ENCODE results near the gene LMAN1L.

LMAN1L gene

GRCh38 chr15:74831813-74832495 lies 19.3 kb downstream of the LMAN1L start:
- Histone ChIP-seq H3K36me3 (ENCODE audit: control insufficient read depth, low read length) (no peaks in the 10 kb centered on the region), H3K79me2 (ENCODE audit: control insufficient read depth, low read length) (no peaks in the 10 kb centered on the region), H3F3A (ENCODE audit: control insufficient read depth, insufficient read depth) (no peaks in the 10 kb centered on the region), H4K20me1 (ENCODE audit: control insufficient read depth, insufficient read depth, low read depth, low read length) (no peaks in the 10 kb centered on the region), H3K9me2 (replicated peaks; ENCODE audit: control insufficient read depth, low read length) (no peaks in the 10 kb centered on the region), H3K9me3 (ENCODE audit: control insufficient read depth, insufficient read depth, low read length) (no peaks in the 10 kb centered on the region), H3K4me3 (ENCODE audit: low read length) (no peak overlapping the region), H3K4me2 (ENCODE audit: low read length) (no peak overlapping the region), H3K27me3 (ENCODE audit: control insufficient read depth, low read length) (peaks cover 14% of the 10 kb centered on the region), H3K27ac (ENCODE audit: low read depth, low read length) (no peak overlapping the region), H3K4me1 (ENCODE audit: control insufficient read depth, low read length) (peaks cover 25% of the 10 kb centered on the region)
- no peak for TF ChIP-seq CTCF (IDR thresholded peaks at IDR 0.05; ENCODE audit: low read depth, low read length, poor library complexity, severe bottlenecking)
- no peak for TF ChIP-seq EZH2phosphoT487 (IDR thresholded peaks at IDR 0.05; ENCODE audit: borderline replicate concordance, low read length)

- Histone ChIP-seq H4K20me1 (ENCODE audit: control insufficient read depth, insufficient read depth, low read depth, low read length) (no peaks in the 10 kb centered on the region), H3K27me3 (ENCODE audit: control insufficient read depth, low read length) (peaks cover 11% of the 10 kb centered on the region), H3K4me1 (ENCODE audit: control insufficient read depth, low read length) (peaks cover 25% of the 10 kb centered on the region), H3K4me3 (ENCODE audit: low read length) (no peak overlapping the region), H3K36me3 (ENCODE audit: control insufficient read depth, low read length) (no peaks in the 10 kb centered on the region), H3F3A (ENCODE audit: control insufficient read depth, insufficient read depth) (no peaks in the 10 kb centered on the region), H3K9me3 (ENCODE audit: control insufficient read depth, insufficient read depth, low read length) (no peaks in the 10 kb centered on the region), H3K4me2 (ENCODE audit: low read length) (peak overlapping the region; percentile 36), H3K27ac (ENCODE audit: low read depth, low read length) (0 out of 2 replicates have a peak overlapping the region, but pooled peaks have one; percentile 8), H3K79me2 (ENCODE audit: control insufficient read depth, low read length) (no peaks in the 10 kb centered on the region), H3K9me2 (replicated peaks; ENCODE audit: control insufficient read depth, low read length) (no peaks in the 10 kb centered on the region)
- TF ChIP-seq CTCF (IDR thresholded peaks at IDR 0.05; ENCODE audit: low read depth, low read length, poor library complexity, severe bottlenecking) = no peak
- no peak for TF ChIP-seq EZH2phosphoT487 (IDR thresholded peaks at IDR 0.05; ENCODE audit: borderline replicate concordance, low read length)
Observed at GRCh38 chr15:74832826-74833225, 20.2 kb downstream of the LMAN1L start.

- Histone ChIP-seq H3K4me3 (ENCODE audit: low read length) (no peak overlapping the region), H3K27ac (ENCODE audit: low read depth, low read length) (0 out of 2 replicates have a peak overlapping the region, but pooled peaks have one; percentile 8), H3K9me3 (ENCODE audit: control insufficient read depth, insufficient read depth, low read length) (no peaks in the 10 kb centered on the region), H3K27me3 (ENCODE audit: control insufficient read depth, low read length) (peaks cover 6% of the 10 kb centered on the region), H4K20me1 (ENCODE audit: control insufficient read depth, insufficient read depth, low read depth, low read length) (no peaks in the 10 kb centered on the region), H3K4me2 (ENCODE audit: low read length) (peak overlapping the region; percentile 36), H3K4me1 (ENCODE audit: control insufficient read depth, low read length) (peaks cover 25% of the 10 kb centered on the region), H3K79me2 (ENCODE audit: control insufficient read depth, low read length) (no peaks in the 10 kb centered on the region), H3K36me3 (ENCODE audit: control insufficient read depth, low read length) (no peaks in the 10 kb centered on the region), H3K9me2 (replicated peaks; ENCODE audit: control insufficient read depth, low read length) (no peaks in the 10 kb centered on the region), H3F3A (ENCODE audit: control insufficient read depth, insufficient read depth) (no peaks in the 10 kb centered on the region)
- no peak for TF ChIP-seq EZH2phosphoT487 (IDR thresholded peaks at IDR 0.05; ENCODE audit: borderline replicate concordance, low read length)
- no peak for TF ChIP-seq CTCF (IDR thresholded peaks at IDR 0.05; ENCODE audit: low read depth, low read length, poor library complexity, severe bottlenecking)
Observed at GRCh38 chr15:74833376-74834107, 20.9 kb downstream of the LMAN1L start.

All from DOHH2 (cell line).